GM13977 (cell line): ENCODE measurements around the gene IL1RAPL1.

ENCODE experiments used
- DNase-seq: peaks from one replicate; pipeline ENCODE4 v3.0.0; 2012; ENCODE audit warnings: low spot score
- CTCF ChIP-seq: IDR thresholded peaks from 2 replicates; pipeline ENCODE4 v1.5.1; 2012; ENCODE audit warnings: mild to moderate bottlenecking, control low read depth; ENCODE audit not compliant: insufficient read depth; ENCODE audit errors: extremely low read depth, missing control alignments
- in situ Hi-C: fragments of 300-500 bp; cut with MboI; formaldehyde crosslinking; loops from one replicate; pipeline ENCODE4 v1.12.0; 2022; ENCODE audit warnings: low sequenced_read_pairs, low pct_unique_long_range_greater_than_20kb, mixed read lengths, inconsistent platforms; ENCODE audit not compliant: unreplicated experiment

The IL1RAPL1 gene

DNA sequence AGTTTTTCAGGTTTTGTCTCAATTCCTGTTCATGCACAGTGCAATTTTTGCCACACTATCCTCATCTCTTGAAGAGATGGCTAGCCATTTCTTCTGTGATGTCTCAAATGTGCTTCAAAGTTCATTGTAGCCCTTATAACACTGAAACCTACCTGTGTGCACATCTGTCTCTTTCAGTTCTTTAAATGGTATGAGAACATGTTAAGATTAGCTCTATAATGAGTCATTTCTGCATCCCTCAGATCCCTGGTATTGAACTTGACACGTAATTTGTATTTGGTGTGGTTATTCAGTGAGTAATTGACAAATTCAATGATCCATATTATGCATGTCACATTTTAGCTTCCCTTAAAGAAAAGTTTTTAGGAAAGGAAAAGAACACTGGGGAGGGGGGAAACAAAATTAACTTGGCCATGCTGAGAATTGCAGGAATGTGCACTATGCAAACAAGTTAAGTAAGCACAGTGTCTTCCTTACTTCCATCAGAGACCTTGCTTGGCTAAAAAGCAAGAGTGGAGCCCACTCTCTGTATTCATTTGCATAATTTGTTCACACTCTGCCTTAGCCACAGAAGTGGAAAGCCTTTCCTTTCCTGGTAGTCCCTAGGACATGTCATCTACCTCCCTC, 968.3 kb downstream of the IL1RAPL1 start:
- TF ChIP-seq CTCF, result no peak
- in situ Hi-C loops, result no loop called here
- DNase-seq, result peak; percentile 69

DNA sequence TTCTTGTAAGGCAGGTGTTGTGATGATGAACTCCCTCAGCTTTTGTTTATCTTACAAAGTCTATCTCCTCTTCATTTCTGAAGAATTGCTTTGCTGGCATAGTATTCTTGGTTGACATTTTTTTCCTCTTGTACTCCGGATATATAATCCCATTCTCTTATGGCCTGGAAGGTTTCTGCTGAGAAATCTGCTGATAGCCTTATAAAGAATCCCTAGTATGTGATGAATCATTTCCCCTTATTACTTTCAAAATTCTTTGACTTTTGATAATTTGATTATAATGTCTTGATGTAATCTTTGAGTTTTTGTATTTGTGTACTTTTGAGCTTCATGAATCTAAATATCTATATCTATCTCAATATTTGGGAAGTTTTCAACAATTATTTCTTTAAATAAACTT, 972.8 kb downstream of the IL1RAPL1 start:
- no peak for DNase-seq
- in situ Hi-C loops, result no loop called here
- no peak for TF ChIP-seq CTCF

- in situ Hi-C loops, result no loop called here
- DNase-seq, result no peak
Measured at GRCh38 chrX:29561417-29561816, 974.2 kb downstream of the IL1RAPL1 start.

DNA sequence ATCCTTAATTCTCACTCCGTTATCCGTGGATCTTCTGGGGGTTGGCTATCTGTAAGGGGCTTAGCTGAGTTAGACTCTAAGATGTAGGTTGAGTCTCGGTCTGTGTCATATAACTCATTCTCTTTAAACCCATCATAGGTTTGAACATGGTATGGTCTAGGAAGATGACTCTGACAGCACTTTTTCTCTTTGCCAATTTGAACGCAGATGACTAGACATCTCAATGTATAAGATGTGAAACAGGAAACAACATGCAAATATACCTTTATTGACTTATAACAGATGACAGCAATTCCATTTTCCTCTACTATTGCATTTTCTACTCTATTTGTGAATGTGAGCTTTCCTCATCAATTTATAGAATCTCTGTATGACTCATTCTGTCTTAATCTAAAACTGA, 993.3 kb downstream of the IL1RAPL1 start:
- no peak for TF ChIP-seq CTCF
- in situ Hi-C loops, result no loop called here
- DNase-seq, result no peak

More at GRCh38 chrX:29561417-29561816, 974.2 kb downstream of the IL1RAPL1 start:
- no peak for TF ChIP-seq CTCF

DNA sequence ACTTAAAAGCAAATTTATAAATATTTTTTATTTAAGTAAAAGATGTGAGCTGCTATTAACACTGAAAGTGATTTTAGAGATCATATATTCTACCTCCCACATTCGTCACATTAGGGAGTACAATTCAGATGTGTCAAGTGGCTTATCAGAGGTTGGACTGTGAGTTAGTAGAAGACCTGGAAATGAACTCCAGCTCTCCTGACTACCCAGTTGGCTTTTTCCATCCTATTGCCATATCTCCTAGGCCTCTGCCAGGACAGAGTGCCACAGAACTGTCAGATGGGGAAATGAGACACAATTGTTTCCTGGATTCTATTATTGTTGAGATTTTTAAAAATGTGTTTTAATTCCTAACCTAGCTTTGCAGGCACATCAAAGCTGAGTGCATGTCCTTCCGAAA, 994.0 kb downstream of the IL1RAPL1 start:
- no peak for DNase-seq
- in situ Hi-C loops, result no loop called here
- no peak for TF ChIP-seq CTCF

DNA sequence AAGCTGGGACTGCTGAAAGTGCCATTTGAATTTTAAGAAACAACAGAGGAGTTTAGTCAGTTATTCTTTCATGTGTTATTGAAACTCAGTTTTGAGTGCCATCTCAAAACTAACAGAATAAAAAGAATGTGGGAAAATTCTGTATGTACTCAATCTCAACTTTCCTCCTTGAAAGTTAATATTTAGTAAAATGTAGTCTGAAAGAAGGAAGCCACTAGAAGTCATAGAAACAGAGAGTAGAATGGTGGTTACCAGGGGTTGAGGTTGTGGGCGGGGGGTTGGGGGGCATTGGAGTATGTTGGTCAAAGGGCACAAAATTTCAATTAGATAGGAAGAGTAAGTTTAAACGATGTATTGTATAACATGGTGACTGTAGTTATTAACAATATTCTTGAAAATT, 999.9 kb downstream of the IL1RAPL1 start:
- TF ChIP-seq CTCF, result no peak
- in situ Hi-C loops, result no loop called here
- no peak for DNase-seq
